A549 (cell line): ENCODE data around the gene L3MBTL4.

Experiments
- POLR2AphosphoS2 ChIP-seq: conservative IDR thresholded peaks from 2 replicates; pipeline ENCODE4 v1.6.1; 2012; ENCODE audit warnings: low read length, improper control_type of control experiment, inconsistent platforms
- RCOR1 ChIP-seq: fragments of 150-350 bp; IDR thresholded peaks from 2 replicates; pipeline ENCODE4 v1.6.1; 2014; ENCODE audit warnings: antibody characterized with exemption, low read length, low read depth

- TF ChIP-seq POLR2AphosphoS2, result no peak
- no peak for TF ChIP-seq RCOR1
Observed at GRCh38 chr18:6015364-6015763, 399.3 kb downstream of the L3MBTL4 start.
